ENCODE results near the gene DENND1C.

DENND1C gene

GRCh38 chr19:6465006-6465405 lies 16.6 kb downstream of the DENND1C start:
- H3K36me3 ChIP-seq (ENCODE audit: control insufficient read depth in 1 of 2, insufficient read depth in 2 of 2, low read length in 2 of 2) = peaks cover 10 to 20% of the 10 kb centered on the region in 2 donors
- H3K4me1 ChIP-seq (ENCODE audit: control insufficient read depth in 1 of 2, insufficient read depth in 2 of 2, low read length in 2 of 2) = peaks cover 5 to 13% of the 10 kb centered on the region in 2 donors
- H3K27ac ChIP-seq (ENCODE audit: low read depth, low read length) = peak overlapping the region; percentile 87
- no peaks in the 10 kb centered on the region for H3K9me3 ChIP-seq (ENCODE audit: control insufficient read depth in 1 of 2, low read length in 2 of 2)
- peak overlapping the region; percentile 74 to 95 for H3K9ac ChIP-seq (ENCODE audit: low read depth in 1 of 2, low read length in 2 of 2)
- peak overlapping the region; percentile 61 to 74 for H3K4me3 ChIP-seq (ENCODE audit: low read depth in 1 of 2, low read length in 2 of 2)
- no peaks in the 10 kb centered on the region for H3K27me3 ChIP-seq (ENCODE audit: control insufficient read depth in 1 of 2, insufficient read depth in 2 of 2, low read length in 2 of 2)

DNA sequence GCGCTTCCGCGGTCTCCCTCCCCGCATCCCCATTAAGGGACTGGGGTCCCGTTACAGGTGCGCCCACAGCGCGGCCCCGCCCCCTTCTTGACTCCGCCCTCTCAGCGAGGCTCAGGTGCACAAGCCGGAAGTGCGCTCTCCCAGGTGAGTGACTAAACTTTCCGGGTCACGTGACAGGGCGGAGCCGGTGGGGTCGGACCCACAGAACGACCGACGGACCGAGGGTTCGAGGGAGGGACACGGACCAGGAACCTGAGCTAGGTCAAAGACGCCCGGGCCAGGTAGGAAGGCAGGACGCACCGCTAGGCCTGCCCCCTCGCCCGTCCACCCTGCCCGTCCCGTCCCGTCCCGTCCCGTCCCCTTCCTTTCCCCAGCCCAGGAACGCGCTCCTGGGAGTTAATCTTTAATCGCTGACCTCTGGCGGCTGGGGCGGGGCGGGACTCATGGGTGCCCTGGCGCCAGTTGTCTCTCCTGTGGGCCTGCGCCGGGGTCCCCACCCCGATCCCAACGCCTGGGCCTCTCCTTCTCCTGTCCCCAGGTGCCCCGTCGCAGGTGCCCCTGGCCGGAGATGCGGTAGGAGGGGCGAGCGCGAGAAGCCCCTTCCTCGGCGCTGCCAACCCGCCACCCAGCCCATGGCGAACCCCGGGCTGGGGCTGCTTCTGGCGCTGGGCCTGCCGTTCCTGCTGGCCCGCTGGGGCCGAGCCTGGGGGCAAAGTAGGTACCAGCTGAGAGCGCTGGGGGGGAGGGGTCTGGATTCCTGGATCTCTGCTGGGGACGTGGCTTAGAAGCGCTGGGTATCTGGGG lies 17.3 kb downstream of the DENND1C start, which contains the start of gene CRB3:
TSS of gene CRB3 (plus strand) at position 202 of the 804 bp plus-strand sequence. CDS start at position 633, 431 bp downstream.
- Histone ChIP-seq H3K9ac (ENCODE audit: low read depth in 1 of 2, low read length in 2 of 2) (peak within 1 kb of the TSS; percentile 74 to 95), H3K9me3 (ENCODE audit: control insufficient read depth in 1 of 2, low read length in 2 of 2) (no peaks in the 10 kb centered on the region), H3K4me1 (ENCODE audit: control insufficient read depth in 1 of 2, insufficient read depth in 2 of 2, low read length in 2 of 2) (peaks cover 5 to 13% of the 10 kb centered on the region in 2 donors), H3K27me3 (ENCODE audit: control insufficient read depth in 1 of 2, insufficient read depth in 2 of 2, low read length in 2 of 2) (no peaks in the 10 kb centered on the region), H3K27ac (ENCODE audit: low read depth, low read length) (peak within 1 kb of the TSS; percentile 87), H3K4me3 (ENCODE audit: low read depth in 1 of 2, low read length in 2 of 2) (peak within 1 kb of the TSS; percentile 61 to 74), H3K36me3 (ENCODE audit: control insufficient read depth in 1 of 2, insufficient read depth in 2 of 2, low read length in 2 of 2) (peaks cover 6 to 19% of the 10 kb centered on the region in 2 donors)

- H3K27ac ChIP-seq (ENCODE audit: low read depth, low read length) = peak overlapping the region; percentile 88
- H3K9ac ChIP-seq (ENCODE audit: low read depth in 1 of 2, low read length in 2 of 2) = peak overlapping the region; percentile 73 to 86
- no peaks in the 10 kb centered on the region for H3K27me3 ChIP-seq (ENCODE audit: control insufficient read depth in 1 of 2, insufficient read depth in 2 of 2, low read length in 2 of 2)
Observed at GRCh38 chr19:6460099-6460884, 21.3 kb downstream of the DENND1C start.

DNA sequence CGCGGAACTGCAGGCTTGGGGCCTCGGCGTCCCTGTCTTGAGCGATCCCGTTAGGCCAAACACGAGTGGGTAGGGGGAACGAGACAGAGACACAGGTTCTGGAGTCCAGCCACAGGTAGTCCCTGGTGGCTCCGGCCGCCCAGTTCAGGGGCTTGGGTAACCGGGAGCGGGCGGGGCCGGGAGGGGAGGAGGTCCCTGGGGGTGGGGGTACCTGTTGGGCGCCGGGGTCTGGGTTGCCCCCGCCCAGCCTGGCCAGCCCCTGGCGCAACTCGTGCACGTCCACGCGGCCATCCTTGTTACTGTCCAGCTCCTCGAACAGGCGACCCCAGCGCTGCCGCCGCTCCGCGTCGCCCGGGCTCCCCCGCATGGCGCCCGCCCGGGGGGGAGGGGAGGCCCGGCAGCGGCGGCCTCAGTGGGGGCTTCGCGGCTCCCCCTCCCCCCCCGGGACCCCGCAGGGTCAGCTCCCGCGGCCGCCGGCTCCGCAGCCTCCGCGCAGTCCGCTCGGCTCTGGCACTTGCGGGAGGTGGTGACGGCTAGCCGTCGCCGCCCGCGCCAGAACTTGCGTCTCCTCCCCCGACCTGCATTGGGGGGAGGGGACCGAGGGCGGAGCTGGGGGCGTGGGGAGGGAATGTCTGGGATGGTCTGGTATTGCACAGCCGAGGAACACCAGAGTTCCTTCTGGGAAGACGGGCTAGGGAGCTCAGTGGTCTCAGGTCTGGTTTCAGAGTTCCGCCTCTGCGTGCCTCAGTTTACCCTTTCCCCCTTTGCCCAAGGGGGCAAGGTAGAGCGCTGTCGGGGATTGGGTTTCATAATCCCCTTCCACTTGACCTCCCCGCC lies 22.1 kb downstream of the DENND1C start, which contains the start of gene SLC25A23:
TSS of gene SLC25A23 (minus strand) at position 531 of the 837 bp plus-strand sequence. CDS start at position 367, 164 bp downstream.
- peaks cover 12% of the 10 kb centered on the region in 2 donors for H3K4me1 ChIP-seq (ENCODE audit: control insufficient read depth in 1 of 2, insufficient read depth in 2 of 2, low read length in 2 of 2)
- peaks cover 1 to 2% of the 10 kb centered on the region in 2 donors for H3K9me3 ChIP-seq (ENCODE audit: control insufficient read depth in 1 of 2, low read length in 2 of 2)
- peak within 1 kb of the TSS; percentile 88 for H3K27ac ChIP-seq (ENCODE audit: low read depth, low read length)
- H3K27me3 ChIP-seq (ENCODE audit: control insufficient read depth in 1 of 2, insufficient read depth in 2 of 2, low read length in 2 of 2) = no peaks in the 10 kb centered on the region
- H3K4me3 ChIP-seq (ENCODE audit: low read depth in 1 of 2, low read length in 2 of 2) = peak within 1 kb of the TSS; percentile 86 to 96
- H3K36me3 ChIP-seq (ENCODE audit: control insufficient read depth in 1 of 2, insufficient read depth in 2 of 2, low read length in 2 of 2) = peaks cover 4 to 13% of the 10 kb centered on the region in 2 donors
- peak within 1 kb of the TSS; percentile 73 to 86 for H3K9ac ChIP-seq (ENCODE audit: low read depth in 1 of 2, low read length in 2 of 2)

More at GRCh38 chr19:6460099-6460884, 21.3 kb downstream of the DENND1C start:
- Histone ChIP-seq H3K4me3 (ENCODE audit: low read depth in 1 of 2, low read length in 2 of 2) (peak overlapping the region; percentile 86 to 96), H3K9me3 (ENCODE audit: control insufficient read depth in 1 of 2, low read length in 2 of 2) (no peaks in the 10 kb centered on the region), H3K36me3 (ENCODE audit: control insufficient read depth in 1 of 2, insufficient read depth in 2 of 2, low read length in 2 of 2) (peaks cover 0 to 7% of the 10 kb centered on the region in 2 donors), H3K4me1 (ENCODE audit: control insufficient read depth in 1 of 2, insufficient read depth in 2 of 2, low read length in 2 of 2) (peaks cover 14 to 15% of the 10 kb centered on the region in 2 donors)

DNA sequence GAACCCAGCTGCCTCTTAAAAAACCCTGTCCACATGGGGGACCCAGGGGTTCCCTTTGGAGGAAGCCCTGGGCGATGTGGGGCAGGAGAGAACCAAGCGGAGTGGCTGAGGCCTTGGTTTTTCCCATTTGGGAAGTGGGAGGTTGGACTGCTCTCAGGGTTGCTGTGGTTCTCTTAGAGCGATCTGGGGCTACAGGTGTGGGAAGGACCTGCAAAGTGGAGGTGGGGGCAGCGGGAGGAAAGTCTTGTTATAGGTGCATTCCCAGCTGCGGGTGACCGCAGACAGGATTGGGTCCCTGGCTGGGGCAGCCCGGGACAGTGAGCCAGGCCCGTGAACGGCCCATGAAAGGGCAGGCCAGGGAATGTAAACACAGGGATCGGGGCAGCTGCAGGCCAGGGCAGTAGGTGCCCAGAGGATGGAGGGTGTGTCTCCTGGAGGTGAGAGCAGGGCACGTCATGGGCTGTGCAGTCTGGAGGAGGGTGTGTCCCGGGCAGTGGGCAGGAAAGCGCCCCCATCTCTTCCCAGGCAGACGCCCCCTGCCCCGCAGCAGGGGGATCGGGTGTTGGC lies 22.8 kb downstream of the DENND1C start:
- H3K27me3 ChIP-seq (ENCODE audit: control insufficient read depth in 1 of 2, insufficient read depth in 2 of 2, low read length in 2 of 2) = no peaks in the 10 kb centered on the region
- no peak overlapping the region for H3K27ac ChIP-seq (ENCODE audit: low read depth, low read length)
- H3K9ac ChIP-seq (ENCODE audit: low read depth in 1 of 2, low read length in 2 of 2) = peak overlapping the region; percentile 51 to 73
- peaks cover 12% of the 10 kb centered on the region in 2 donors for H3K4me1 ChIP-seq (ENCODE audit: control insufficient read depth in 1 of 2, insufficient read depth in 2 of 2, low read length in 2 of 2)
- peak overlapping the region; percentile 86 to 96 for H3K4me3 ChIP-seq (ENCODE audit: low read depth in 1 of 2, low read length in 2 of 2)
- H3K9me3 ChIP-seq (ENCODE audit: control insufficient read depth in 1 of 2, low read length in 2 of 2) = peaks cover 8% of the 10 kb centered on the region in 2 donors
- H3K36me3 ChIP-seq (ENCODE audit: control insufficient read depth in 1 of 2, insufficient read depth in 2 of 2, low read length in 2 of 2) = peaks cover 10 to 20% of the 10 kb centered on the region in 2 donors

GRCh38 chr19:6457958-6458694 lies 23.5 kb downstream of the DENND1C start:
- Histone ChIP-seq H3K9me3 (ENCODE audit: control insufficient read depth in 1 of 2, low read length in 2 of 2) (peaks cover 8 to 9% of the 10 kb centered on the region in 2 donors), H3K27ac (ENCODE audit: low read depth, low read length) (no peak overlapping the region), H3K27me3 (ENCODE audit: control insufficient read depth in 1 of 2, insufficient read depth in 2 of 2, low read length in 2 of 2) (no peaks in the 10 kb centered on the region), H3K9ac (ENCODE audit: low read depth in 1 of 2, low read length in 2 of 2) (peak overlapping the region in 1 of 2 donors; percentile 73), H3K4me1 (ENCODE audit: control insufficient read depth in 1 of 2, insufficient read depth in 2 of 2, low read length in 2 of 2) (peaks cover 12% of the 10 kb centered on the region in 2 donors), H3K4me3 (ENCODE audit: low read depth in 1 of 2, low read length in 2 of 2) (peak overlapping the region; percentile 86 to 96), H3K36me3 (ENCODE audit: control insufficient read depth in 1 of 2, insufficient read depth in 2 of 2, low read length in 2 of 2) (peaks cover 14 to 21% of the 10 kb centered on the region in 2 donors)

DNA sequence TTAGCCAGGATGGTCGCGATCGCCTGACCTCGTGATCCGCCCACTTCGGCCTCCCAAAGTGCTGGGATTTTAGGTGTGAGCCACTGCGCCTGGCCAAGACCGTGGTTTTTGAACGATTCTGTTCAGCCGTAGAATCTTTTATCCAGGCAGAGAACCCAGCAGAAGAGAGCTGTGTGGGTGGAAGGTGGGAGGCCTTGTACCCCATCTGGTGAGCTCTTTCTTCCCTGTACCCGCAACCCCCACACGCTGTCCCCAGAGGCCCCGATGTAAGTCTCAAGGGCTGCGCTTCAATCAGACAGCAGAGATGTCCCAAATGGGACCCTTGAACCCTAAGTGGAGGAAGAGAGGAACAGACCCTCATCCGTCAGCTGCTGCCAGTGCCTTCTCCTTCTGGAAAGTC lies 25.7 kb downstream of the DENND1C start:
- Histone ChIP-seq H3K4me3 (ENCODE audit: low read depth in 1 of 2, low read length in 2 of 2) (no peak overlapping the region), H3K27me3 (ENCODE audit: control insufficient read depth in 1 of 2, insufficient read depth in 2 of 2, low read length in 2 of 2) (no peaks in the 10 kb centered on the region), H3K4me1 (ENCODE audit: control insufficient read depth in 1 of 2, insufficient read depth in 2 of 2, low read length in 2 of 2) (peaks cover 6 to 12% of the 10 kb centered on the region in 2 donors), H3K9ac (ENCODE audit: low read depth in 1 of 2, low read length in 2 of 2) (no peak overlapping the region), H3K36me3 (ENCODE audit: control insufficient read depth in 1 of 2, insufficient read depth in 2 of 2, low read length in 2 of 2) (peaks cover 14 to 31% of the 10 kb centered on the region in 2 donors), H3K9me3 (ENCODE audit: control insufficient read depth in 1 of 2, low read length in 2 of 2) (peaks cover 8 to 9% of the 10 kb centered on the region in 2 donors), H3K27ac (ENCODE audit: low read depth, low read length) (no peak overlapping the region)

- H3K27me3 ChIP-seq (ENCODE audit: control insufficient read depth in 1 of 2, insufficient read depth in 2 of 2, low read length in 2 of 2) = no peaks in the 10 kb centered on the region
- peaks cover 8 to 9% of the 10 kb centered on the region in 2 donors for H3K9me3 ChIP-seq (ENCODE audit: control insufficient read depth in 1 of 2, low read length in 2 of 2)
- H3K4me1 ChIP-seq (ENCODE audit: control insufficient read depth in 1 of 2, insufficient read depth in 2 of 2, low read length in 2 of 2) = peaks cover 6 to 11% of the 10 kb centered on the region in 2 donors
- peaks cover 14 to 31% of the 10 kb centered on the region in 2 donors for H3K36me3 ChIP-seq (ENCODE audit: control insufficient read depth in 1 of 2, insufficient read depth in 2 of 2, low read length in 2 of 2)
- no peak overlapping the region for H3K9ac ChIP-seq (ENCODE audit: low read depth in 1 of 2, low read length in 2 of 2)
- no peak overlapping the region for H3K4me3 ChIP-seq (ENCODE audit: low read depth in 1 of 2, low read length in 2 of 2)
- H3K27ac ChIP-seq (ENCODE audit: low read depth, low read length) = no peak overlapping the region
Observed at GRCh38 chr19:6453951-6454565, 27.5 kb downstream of the DENND1C start.

All from duodenal mucosa (tissue), 2 donors.